Measurements from ENCODE around the gene C6orf52. TPM values are rescaled to one million over a fixed set of nuclear protein-coding genes. Genes with fewer than 3 reads are reported as not detected.
"Not testable (repeated sequence)": the region's sequence is repeated elsewhere in the genome, so short reads cannot be mapped to it uniquely, and the experiment has no call there.

C6orf52 gene
- total RNA-seq, 1 experiment from 2014 or later = 3.9 TPM

GRCh38 chr6:10721850-10722569 is 27.6 kb upstream of the C6orf52 start:
- Histone ChIP-seq H3K4me2 (ENCODE audit: low read length) (peak overlapping the region; percentile 80), H3K36me3 (ENCODE audit: control insufficient read depth in 1 of 2, insufficient read depth in 2 of 2, low read length in 2 of 2) (peaks cover 0 to 3% of the 10 kb centered on the region in 2 experiments; a peak in 2 of 4 replicates), H3K27me3 (ENCODE audit: insufficient read depth, low read length) (no peaks in the 10 kb centered on the region), H3K79me2 (ENCODE audit: insufficient read depth, low read length) (peaks cover 12% of the 10 kb centered on the region), H3K27ac (ENCODE audit: low read depth, low read length) (peak overlapping the region; percentile 71), H3K4me1 (ENCODE audit: control insufficient read depth in 1 of 2, insufficient read depth in 2 of 2, low read length in 2 of 2) (peaks cover 12 to 21% of the 10 kb centered on the region in 2 experiments; a peak in 3 of 4 replicates), H3K9me2 (ENCODE audit: insufficient read depth) (no peaks in the 10 kb centered on the region), H3K9me3 (ENCODE audit: control insufficient read depth in 1 of 2, insufficient read depth in 1 of 2, low read depth in 1 of 2, low read length in 2 of 2) (peaks cover 0 to 10% of the 10 kb centered on the region in 2 experiments; a peak in 1 of 4 replicates), H2AFZ (ENCODE audit: low read depth, low read length, poor library complexity, severe bottlenecking) (peak overlapping the region; percentile 88), H4K20me1 (ENCODE audit: insufficient read depth) (no peaks in the 10 kb centered on the region), H3K4me3 (replicated peaks in 1 of 2; ENCODE audit: low read depth in 1 of 2, low read length in 2 of 2) (peak overlapping the region; percentile 78 to 85), H3K9ac (ENCODE audit: low read length) (peak overlapping the region; percentile 85)
- ChIA-PET CTCF (interaction anchor here (1.0 kb wide), 2 partner anchors 25 to 244 kb away, joined by 3 read pairs; no protein-coding TSS in a partner anchor), POLR2A (interaction anchor here (0.5 to 1.6 kb wide), 5 partner anchors 11 to 27 kb away, joined by 3 to 11 read pairs (median 3); partner anchors contain the start of genes C6orf52, PAK1IP1 and TMEM14B), RAD21 (ENCODE audit: low non-redundant PET in 1 of 2, low total read pairs in 2 of 2, uncharacterized antibody in 2 of 2, unreplicated experiment in 2 of 2) (interaction anchor here in 1 of 2 experiments (1.0 kb wide), 1 partner anchor 38 kb away, joined by 3 read pairs; no protein-coding TSS in a partner anchor)
- intact Hi-C loops (cut with micrococcal nuclease) = loop anchor here (1.0 kb wide), 2 partner anchors 25 to 28 kb away; partner anchors contain the start of genes C6orf52, PAK1IP1 and TMEM14B
- no peak for DNase-seq (ENCODE audit: low read depth, low spot score)
- no peak for TF ChIP-seq ZBTB33 (IDR thresholded peaks at IDR 0.05; ENCODE audit: extremely low read depth, insufficient replicate concordance, low read length)
- no peak for TF ChIP-seq SIN3A (IDR thresholded peaks at IDR 0.05; ENCODE audit: low read depth)
- no peak for TF ChIP-seq EZH2phosphoT487 (IDR thresholded peaks at IDR 0.05; ENCODE audit: borderline replicate concordance)
- TF ChIP-seq TCF7L2 (IDR thresholded peaks at IDR 0.05; ENCODE audit: borderline replicate concordance, extremely low read depth, insufficient read depth, insufficient read length) = no peak
- TSS peak; percentile 90 for BruUV-seq (replicated peaks)
- ATAC-seq = no peak

- RAD21 ChIA-PET (ENCODE audit: low non-redundant PET in 1 of 2, low total read pairs in 2 of 2, uncharacterized antibody in 2 of 2, unreplicated experiment in 2 of 2); H4K20me1 ChIP-seq (ENCODE audit: insufficient read depth); BruUV-seq (replicated peaks); H3K27me3 ChIP-seq (ENCODE audit: insufficient read depth, low read length); H3K36me3 ChIP-seq (ENCODE audit: control insufficient read depth in 1 of 2, insufficient read depth in 2 of 2, low read length in 2 of 2); intact Hi-C loops (cut with micrococcal nuclease); H3K9me2 ChIP-seq (ENCODE audit: insufficient read depth); H3K4me3 ChIP-seq (replicated peaks in 1 of 2; ENCODE audit: low read depth in 1 of 2, low read length in 2 of 2); H3K9me3 ChIP-seq (ENCODE audit: control insufficient read depth in 1 of 2, insufficient read depth in 1 of 2, low read depth in 1 of 2, low read length in 2 of 2); H3K9ac ChIP-seq (ENCODE audit: low read length); H2AFZ ChIP-seq (ENCODE audit: low read depth, low read length, poor library complexity, severe bottlenecking); ATAC-seq; DNase-seq (ENCODE audit: low read depth, low spot score); H3K27ac ChIP-seq (ENCODE audit: low read depth, low read length): not testable (repeated sequence)
- peaks cover 12 to 21% of the 10 kb centered on the region in 2 experiments; a peak in 3 of 4 replicates for H3K4me1 ChIP-seq (ENCODE audit: control insufficient read depth in 1 of 2, insufficient read depth in 2 of 2, low read length in 2 of 2)
- H3K4me2 ChIP-seq (ENCODE audit: low read length) = peak overlapping the region; percentile 80
- ChIA-PET CTCF (interaction anchor here (1.1 kb wide), 1 partner anchor 211 kb away, joined by 3 read pairs; no protein-coding TSS in a partner anchor), POLR2A (interaction anchor here (1.6 kb wide), 1 partner anchor 10 kb away, joined by 3 read pairs; no protein-coding TSS in a partner anchor)
- H3K79me2 ChIP-seq (ENCODE audit: insufficient read depth, low read length) = peaks cover 12% of the 10 kb centered on the region
Observed at GRCh38 chr6:10720960-10721849, 26.8 kb upstream of the C6orf52 start.

Data from HCT116 (cell line).